Measurements from ENCODE around the gene ZSWIM6. TPM values are rescaled to one million over a fixed set of nuclear protein-coding genes. Genes with fewer than 3 reads are reported as not detected.
A peak's percentile ranks its signal among the peaks of the same experiment; 100 is the strongest.

Gene ZSWIM6
- polyA plus RNA-seq, 3 donors, result 1.7 to 33.5 (median 2.7) TPM

- no peaks in the 10 kb centered on the region for H3K9me3 Mint-ChIP-seq
- Histone ChIP-seq H3K79me2 (ENCODE audit: insufficient read depth, low read length) (peaks cover under 1% of the 10 kb centered on the region), H3K36me3 (replicated peaks in 1 of 2; ENCODE audit: control insufficient read depth in 1 of 2, insufficient read depth in 2 of 2, low read length in 2 of 2) (peaks cover 72 to 94% of the 10 kb centered on the region in 2 donors), H3K27ac (ENCODE audit: low read depth in 1 of 2, low read length in 2 of 2) (no peak overlapping the region), H3K9ac (ENCODE audit: insufficient read depth, low read length, poor library complexity, severe bottlenecking) (no peak overlapping the region), H3K4me2 (replicated peaks; ENCODE audit: extremely low read depth, low read length, poor library complexity, severe bottlenecking) (no peak overlapping the region), H3K9me3 (replicated peaks in 1 of 2; ENCODE audit: control insufficient read depth in 1 of 2, insufficient read depth in 1 of 2, low read length in 2 of 2) (no peaks in the 10 kb centered on the region), H2AFZ (ENCODE audit: insufficient read depth, low read depth, low read length, poor library complexity, severe bottlenecking) (no peak overlapping the region), H3K27me3 (ENCODE audit: control insufficient read depth in 2 of 2, insufficient read depth in 2 of 2, low read length in 2 of 2) (no peaks in the 10 kb centered on the region), H3K4me1 (ENCODE audit: control insufficient read depth in 1 of 2, insufficient read depth in 2 of 2, low read length in 2 of 2) (no peaks in the 10 kb centered on the region), H4K20me1 (ENCODE audit: insufficient read depth, low read length) (peaks cover 95% of the 10 kb centered on the region), H3K4me3 (replicated peaks in 1 of 3; ENCODE audit: low read depth in 2 of 3, low read length in 3 of 3) (no peak overlapping the region)
- H3K36me3 Mint-ChIP-seq, result peaks cover 71 to 74% of the 10 kb centered on the region in 2 donors
- H3K27ac Mint-ChIP-seq, result peak overlapping the region in 1 of 7 donors; percentile 60
- intact Hi-C loops (cut with micrococcal nuclease), result no loop called here
- TF ChIP-seq CTCF (IDR thresholded peaks at IDR 0.05), result no peak
- whole genome bisulfite sequencing (ENCODE audit: insufficient coverage), result 98% methylated on average over 5 of the region's 12 CpGs
- H3K4me3 Mint-ChIP-seq, result no peak overlapping the region
- DNase-seq, result no peak
- H3K4me1 Mint-ChIP-seq, result no peaks in the 10 kb centered on the region
- H3K27me3 Mint-ChIP-seq (ENCODE audit: low read depth in 3 of 3), result no peaks in the 10 kb centered on the region
These were observed 193.6 kb downstream of the ZSWIM6 start for GRCh38 chr5:61525512-61526206.

- H3K27me3 ChIP-seq (ENCODE audit: control insufficient read depth in 2 of 2, insufficient read depth in 2 of 2, low read length in 2 of 2), result no peaks in the 10 kb centered on the region
- H3K36me3 Mint-ChIP-seq, result peaks cover 74 to 77% of the 10 kb centered on the region in 2 donors
- no peak overlapping the region for H2AFZ ChIP-seq (ENCODE audit: insufficient read depth, low read depth, low read length, poor library complexity, severe bottlenecking)
- H3K9me3 ChIP-seq (replicated peaks in 1 of 2; ENCODE audit: control insufficient read depth in 1 of 2, insufficient read depth in 1 of 2, low read length in 2 of 2), result no peaks in the 10 kb centered on the region
- intact Hi-C loops (cut with micrococcal nuclease), result no loop called here
- no peaks in the 10 kb centered on the region for H3K4me1 Mint-ChIP-seq
- H3K4me2 ChIP-seq (replicated peaks; ENCODE audit: extremely low read depth, low read length, poor library complexity, severe bottlenecking), result no peak overlapping the region
- 100% methylated on average over 3 of the region's 5 CpGs for WGBS (ENCODE audit: insufficient coverage)
- H3K4me3 ChIP-seq (replicated peaks in 1 of 3; ENCODE audit: low read depth in 2 of 3, low read length in 3 of 3), result no peak overlapping the region
- no peak for TF ChIP-seq CTCF (IDR thresholded peaks at IDR 0.05)
- H3K4me1 ChIP-seq (ENCODE audit: control insufficient read depth in 1 of 2, insufficient read depth in 2 of 2, low read length in 2 of 2), result no peaks in the 10 kb centered on the region
- H3K79me2 ChIP-seq (ENCODE audit: insufficient read depth, low read length), result no peaks in the 10 kb centered on the region
- H3K36me3 ChIP-seq (replicated peaks in 1 of 2; ENCODE audit: control insufficient read depth in 1 of 2, insufficient read depth in 2 of 2, low read length in 2 of 2), result peaks cover 76 to 97% of the 10 kb centered on the region in 2 donors
- no peaks in the 10 kb centered on the region for H3K27me3 Mint-ChIP-seq (ENCODE audit: low read depth in 3 of 3)
- H3K27ac ChIP-seq (ENCODE audit: low read depth in 1 of 2, low read length in 2 of 2), result no peak overlapping the region
- H3K9ac ChIP-seq (ENCODE audit: insufficient read depth, low read length, poor library complexity, severe bottlenecking), result no peak overlapping the region
- no peak for DNase-seq
- no peaks in the 10 kb centered on the region for H3K9me3 Mint-ChIP-seq
- no peak overlapping the region for H3K27ac Mint-ChIP-seq
- no peak overlapping the region for H3K4me3 Mint-ChIP-seq
- H4K20me1 ChIP-seq (ENCODE audit: insufficient read depth, low read length), result peaks cover 96% of the 10 kb centered on the region
These were observed 194.1 kb downstream of the ZSWIM6 start for GRCh38 chr5:61526207-61526519.
